Liver (tissue), 9 donors: ENCODE measurements around the gene CERT1. TPM values are rescaled to one million over a fixed set of nuclear protein-coding genes. Genes with fewer than 3 reads are reported as not detected.
"Not testable (repeated sequence)": the region's sequence is repeated elsewhere in the genome, so short reads cannot be mapped to it uniquely, and the experiment has no call there.

Experiments used
- DNase-seq: peaks from one replicate; pipeline ENCODE4 v3.0.0-alpha.2; 2017; ENCODE audit warnings: low spot score
- H3K27ac ChIP-seq, 2 donors: one replicate each; pipeline ENCODE4 v1.7.0; 2013; ENCODE audit warnings: inconsistent platforms in 2 of 2, low read length in 2 of 2, control low read depth in 1 of 2, low read depth in 1 of 2, mild to moderate bottlenecking in 1 of 2
- H3K27me3 ChIP-seq, 4 donors: one replicate each; pipeline versions ENCODE4 v1.6.1 to v1.7.0; 2013; ENCODE audit warnings: low read length in 3 of 4, inconsistent platforms in 1 of 4, mild to moderate bottlenecking in 1 of 4, moderate library complexity in 1 of 4; ENCODE audit not compliant: control insufficient read depth in 4 of 4, insufficient read depth in 4 of 4
- H3K36me3 ChIP-seq, 4 donors: one replicate each; pipeline versions ENCODE4 v1.6.1 to v1.7.0; 2013; ENCODE audit warnings: low read length in 3 of 4, mild to moderate bottlenecking in 3 of 4, low read depth in 1 of 4, moderate library complexity in 1 of 4; ENCODE audit not compliant: control insufficient read depth in 4 of 4, insufficient read depth in 3 of 4
- H3K4me1 ChIP-seq, 4 donors: one replicate each; pipeline versions ENCODE4 v1.6.1 to v1.7.0; 2013; ENCODE audit warnings: low read length in 3 of 4, mild to moderate bottlenecking in 3 of 4, moderate library complexity in 1 of 4; ENCODE audit not compliant: control insufficient read depth in 4 of 4, insufficient read depth in 4 of 4
- H3K4me3 ChIP-seq, 3 donors: one replicate each; pipeline versions ENCODE4 v1.6.1 to v1.7.0; 2013; ENCODE audit warnings: low read length in 3 of 3, control low read depth in 1 of 3, low read depth in 1 of 3, mild to moderate bottlenecking in 1 of 3
- H3K9ac ChIP-seq, 2 donors: one replicate each; pipeline ENCODE4 v1.7.0; 2013; ENCODE audit warnings: low read length in 2 of 2, mild to moderate bottlenecking in 2 of 2, moderate library complexity in 2 of 2, control low read depth in 1 of 2, low read depth in 1 of 2
- H3K9me3 ChIP-seq, 4 donors: one replicate each; pipeline versions ENCODE4 v1.6.1 to v1.7.0; 2013; ENCODE audit warnings: low read length in 3 of 4; ENCODE audit not compliant: control insufficient read depth in 4 of 4
- FOXA1 ChIP-seq: IDR thresholded peaks from 2 replicates; pipeline ENCODE4 v1.6.1; 2016; ENCODE audit warnings: antibody characterized with exemption
- FOXA2 ChIP-seq: IDR thresholded peaks from 2 replicates; pipeline ENCODE4 v1.6.1; 2016; ENCODE audit warnings: antibody characterized with exemption
- GABPA ChIP-seq, 2 donors: IDR thresholded peaks in 1 of 2; conservative IDR thresholded peaks in 1 of 2; 2 replicates each; pipeline ENCODE4 v1.6.1; 2016; ENCODE audit warnings: antibody characterized with exemption in 2 of 2, mild to moderate bottlenecking in 1 of 2, moderate library complexity in 1 of 2
- HNF4A ChIP-seq, 2 donors: conservative IDR thresholded peaks; 2 replicates each; pipeline ENCODE4 v1.6.1; 2016; ENCODE audit warnings: antibody characterized with exemption in 2 of 2, mild to moderate bottlenecking in 2 of 2
- NR2F2 ChIP-seq: IDR thresholded peaks from 2 replicates; pipeline ENCODE4 v1.6.1; 2016; ENCODE audit warnings: antibody characterized with exemption
- RAD21 ChIP-seq, 2 donors: IDR thresholded peaks; 2 replicates each; pipeline ENCODE4 v1.6.1; 2016; ENCODE audit warnings: antibody characterized with exemption in 2 of 2, mild to moderate bottlenecking in 2 of 2
- TAF1 ChIP-seq: conservative IDR thresholded peaks from 2 replicates; pipeline ENCODE4 v1.6.1; 2016; ENCODE audit warnings: antibody characterized with exemption, mild to moderate bottlenecking
- YY1 ChIP-seq: IDR thresholded peaks from 2 replicates; pipeline ENCODE4 v1.6.1; 2016; ENCODE audit warnings: antibody characterized with exemption, mild to moderate bottlenecking
- WGBS: extraction: QIAGEN DNeasy Blood & Tissue Kit; methylation state at CpG from one replicate; pipeline ENCODE4 v1.1.7; 2013; 5-methylcytosine and 5-hydroxymethylcytosine counted together
- polyA plus RNA-seq, 2 donors: library from polyadenylated mRNA; stranded (reverse) in 1 of 2; unstranded in 1 of 2; fragments of 200-250 nt in 1 of 2; fragments of >200 nt in 1 of 2; fragmentation: Nextera tagmentation in 1 of 2; extraction: Ambion mirVana in 1 of 2; gene quantifications; one replicate each; pipeline versions ENCODE4 v1.2.1 to v1.2.3, GENCODE V29; 2013 to 2015
- total RNA-seq, 2 donors: library from RNA; depleted of rRNA; stranded (reverse); fragments of >200 nt; gene quantifications; one replicate each; pipeline ENCODE4 v1.2.3, GENCODE V29; 2014
- TF ChIP-seq, protein P1 (sequence below): IDR thresholded peaks from 2 replicates; pipeline ENCODE4 v1.6.1; 2016; ENCODE audit warnings: antibody characterized with exemption, mild to moderate bottlenecking
- TF ChIP-seq, protein P2 (sequence below): fragments of 150-350 bp; IDR thresholded peaks from 2 replicates; pipeline ENCODE4 v1.5.1; 2017; ENCODE audit warnings: improper control_type of control experiment, low read depth, low read length; ENCODE audit not compliant: missing input control
- TF ChIP-seq, protein P3 (sequence below): IDR thresholded peaks from 2 replicates; pipeline ENCODE4 v1.6.1; 2016; ENCODE audit warnings: antibody characterized with exemption
- donor health status: healthy.
- donor health status: healthy.
- donor health status: healthy.
- donor health status: healthy.
- donor health status: healthy.

Gene CERT1
- total and polyA plus RNA-seq, 4 donors, result 11.4 to 25.1 (median 16.8) TPM

DNA sequence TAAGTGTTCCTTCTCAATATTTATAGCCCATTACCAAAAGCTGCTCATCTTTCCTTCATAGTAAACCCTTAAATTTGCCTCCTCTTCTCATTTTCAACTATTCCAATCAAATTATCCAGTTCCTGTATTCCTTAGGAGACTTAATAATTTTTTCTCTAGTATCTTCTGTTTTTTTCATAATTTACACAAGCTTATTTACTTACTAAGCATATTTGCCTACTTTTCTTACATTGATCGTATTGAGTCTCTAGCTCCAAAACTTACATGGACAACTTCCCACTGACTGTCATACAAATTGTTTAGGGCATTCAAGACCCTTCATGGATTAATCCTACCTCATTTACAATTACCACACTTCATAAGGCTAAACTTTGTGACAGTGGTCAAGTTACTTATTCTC is 3.6 kb downstream of the CERT1 start:
- Histone ChIP-seq H3K9me3 (no peaks in the 10 kb centered on the region), H3K4me3 (no peak overlapping the region), H3K27me3 (no peaks in the 10 kb centered on the region), H3K9ac (no peak overlapping the region), H3K27ac (no peak overlapping the region), H3K36me3 (peaks cover 0 to 4% (median 1%) of the 10 kb centered on the region in 4 donors), H3K4me1 (peaks cover 2 to 26% (median 13%) of the 10 kb centered on the region in 4 donors)
- 82% methylated on average over 1 of the region's 1 CpG for WGBS
- DNase-seq, result no peak
- TF ChIP-seq, protein P1, sequence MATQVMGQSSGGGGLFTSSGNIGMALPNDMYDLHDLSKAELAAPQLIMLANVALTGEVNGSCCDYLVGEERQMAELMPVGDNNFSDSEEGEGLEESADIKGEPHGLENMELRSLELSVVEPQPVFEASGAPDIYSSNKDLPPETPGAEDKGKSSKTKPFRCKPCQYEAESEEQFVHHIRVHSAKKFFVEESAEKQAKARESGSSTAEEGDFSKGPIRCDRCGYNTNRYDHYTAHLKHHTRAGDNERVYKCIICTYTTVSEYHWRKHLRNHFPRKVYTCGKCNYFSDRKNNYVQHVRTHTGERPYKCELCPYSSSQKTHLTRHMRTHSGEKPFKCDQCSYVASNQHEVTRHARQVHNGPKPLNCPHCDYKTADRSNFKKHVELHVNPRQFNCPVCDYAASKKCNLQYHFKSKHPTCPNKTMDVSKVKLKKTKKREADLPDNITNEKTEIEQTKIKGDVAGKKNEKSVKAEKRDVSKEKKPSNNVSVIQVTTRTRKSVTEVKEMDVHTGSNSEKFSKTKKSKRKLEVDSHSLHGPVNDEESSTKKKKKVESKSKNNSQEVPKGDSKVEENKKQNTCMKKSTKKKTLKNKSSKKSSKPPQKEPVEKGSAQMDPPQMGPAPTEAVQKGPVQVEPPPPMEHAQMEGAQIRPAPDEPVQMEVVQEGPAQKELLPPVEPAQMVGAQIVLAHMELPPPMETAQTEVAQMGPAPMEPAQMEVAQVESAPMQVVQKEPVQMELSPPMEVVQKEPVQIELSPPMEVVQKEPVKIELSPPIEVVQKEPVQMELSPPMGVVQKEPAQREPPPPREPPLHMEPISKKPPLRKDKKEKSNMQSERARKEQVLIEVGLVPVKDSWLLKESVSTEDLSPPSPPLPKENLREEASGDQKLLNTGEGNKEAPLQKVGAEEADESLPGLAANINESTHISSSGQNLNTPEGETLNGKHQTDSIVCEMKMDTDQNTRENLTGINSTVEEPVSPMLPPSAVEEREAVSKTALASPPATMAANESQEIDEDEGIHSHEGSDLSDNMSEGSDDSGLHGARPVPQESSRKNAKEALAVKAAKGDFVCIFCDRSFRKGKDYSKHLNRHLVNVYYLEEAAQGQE, result no peak
- no peak for TF ChIP-seq HNF4A (conservative IDR thresholded peaks at IDR 0.05)
- TF ChIP-seq YY1, result no peak
- TF ChIP-seq, protein P2, sequence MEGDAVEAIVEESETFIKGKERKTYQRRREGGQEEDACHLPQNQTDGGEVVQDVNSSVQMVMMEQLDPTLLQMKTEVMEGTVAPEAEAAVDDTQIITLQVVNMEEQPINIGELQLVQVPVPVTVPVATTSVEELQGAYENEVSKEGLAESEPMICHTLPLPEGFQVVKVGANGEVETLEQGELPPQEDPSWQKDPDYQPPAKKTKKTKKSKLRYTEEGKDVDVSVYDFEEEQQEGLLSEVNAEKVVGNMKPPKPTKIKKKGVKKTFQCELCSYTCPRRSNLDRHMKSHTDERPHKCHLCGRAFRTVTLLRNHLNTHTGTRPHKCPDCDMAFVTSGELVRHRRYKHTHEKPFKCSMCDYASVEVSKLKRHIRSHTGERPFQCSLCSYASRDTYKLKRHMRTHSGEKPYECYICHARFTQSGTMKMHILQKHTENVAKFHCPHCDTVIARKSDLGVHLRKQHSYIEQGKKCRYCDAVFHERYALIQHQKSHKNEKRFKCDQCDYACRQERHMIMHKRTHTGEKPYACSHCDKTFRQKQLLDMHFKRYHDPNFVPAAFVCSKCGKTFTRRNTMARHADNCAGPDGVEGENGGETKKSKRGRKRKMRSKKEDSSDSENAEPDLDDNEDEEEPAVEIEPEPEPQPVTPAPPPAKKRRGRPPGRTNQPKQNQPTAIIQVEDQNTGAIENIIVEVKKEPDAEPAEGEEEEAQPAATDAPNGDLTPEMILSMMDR, result no peak
- TF ChIP-seq FOXA1, result no peak
- TF ChIP-seq FOXA2, result no peak

DNA sequence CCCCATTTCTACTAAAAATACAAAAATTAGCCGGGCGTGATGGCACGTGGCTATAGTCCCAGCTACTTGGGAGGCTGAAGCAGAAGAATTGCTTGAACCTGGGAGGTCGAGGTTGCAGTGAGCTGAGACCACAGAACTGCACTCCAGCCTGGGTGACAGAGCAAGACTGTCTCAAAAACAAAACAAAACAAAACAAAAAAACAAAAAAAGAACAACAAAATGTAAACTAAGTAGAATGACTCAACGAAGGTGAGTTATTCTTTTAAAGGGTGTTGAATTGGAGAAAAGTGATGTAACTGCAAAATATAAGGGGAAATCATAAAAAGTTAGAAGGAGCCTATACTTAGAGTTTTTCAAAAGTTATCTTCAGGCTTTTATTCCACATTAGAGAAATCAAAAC is 6.3 kb downstream of the CERT1 start:
- H3K27ac ChIP-seq, H3K9me3 ChIP-seq, H3K27me3 ChIP-seq, H3K36me3 ChIP-seq, DNase-seq, H3K9ac ChIP-seq, H3K4me3 ChIP-seq: not testable (repeated sequence)
- 93% methylated on average over 5 of the region's 5 CpGs for WGBS
- H3K4me1 ChIP-seq, result peaks cover 0 to 17% (median 7%) of the 10 kb centered on the region in 4 donors

DNA sequence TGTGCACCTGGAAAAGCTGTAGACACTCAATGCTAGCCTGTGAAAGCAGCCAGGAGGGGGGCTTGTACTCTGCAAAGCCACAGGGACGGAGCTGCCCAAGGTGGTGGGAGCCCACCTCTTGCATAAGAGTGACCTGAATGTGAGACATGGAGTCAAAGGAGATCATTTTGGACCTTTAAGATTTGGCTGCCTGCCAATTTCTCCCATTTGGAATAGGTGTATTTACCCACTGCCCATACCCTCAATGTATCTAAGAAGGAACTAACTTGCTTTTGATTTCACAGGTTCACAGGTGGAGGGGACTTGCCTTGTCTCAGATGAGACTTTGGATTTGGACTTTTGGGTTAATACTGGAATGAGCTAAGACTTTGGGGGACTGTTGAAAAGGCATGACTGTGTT is 12.6 kb downstream of the CERT1 start:
- H3K36me3 ChIP-seq, H3K4me1 ChIP-seq, H3K27ac ChIP-seq, H3K9me3 ChIP-seq, H3K4me3 ChIP-seq, DNase-seq, H3K27me3 ChIP-seq, H3K9ac ChIP-seq: not testable (repeated sequence)
- 95% methylated on average over 1 of the region's 1 CpG for WGBS

DNA sequence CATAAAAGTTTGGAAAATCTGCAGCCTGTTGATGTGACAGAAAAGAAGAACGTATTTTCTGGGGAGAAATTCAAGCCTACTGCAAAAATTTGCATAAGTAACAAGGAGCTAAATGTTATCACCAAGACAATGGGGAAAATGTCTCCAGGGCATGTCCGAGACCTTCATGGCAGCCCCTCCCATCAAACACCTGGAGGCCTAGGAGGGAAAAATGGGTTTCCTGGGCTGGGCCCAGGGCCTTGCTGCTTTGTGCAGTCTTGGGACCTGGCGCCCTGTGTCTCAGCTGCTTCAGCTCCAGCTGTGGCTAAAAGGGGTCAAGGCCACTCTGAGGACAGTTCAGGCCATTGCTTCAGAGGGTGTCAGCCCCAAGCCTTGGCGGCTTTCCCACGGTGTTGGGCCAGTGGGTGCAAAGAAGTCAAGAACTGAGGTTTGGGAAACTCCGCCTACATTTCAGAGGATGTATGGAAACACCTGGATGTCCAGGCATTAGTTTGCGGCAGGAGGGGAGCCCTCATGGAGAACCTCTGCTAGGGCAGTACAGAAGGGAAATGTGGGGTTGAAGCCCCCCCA is 13.1 kb downstream of the CERT1 start:
- Histone ChIP-seq H3K4me3 (no peak overlapping the region), H3K4me1 (no peaks in the 10 kb centered on the region), H3K27me3 (no peaks in the 10 kb centered on the region), H3K9me3 (no peaks in the 10 kb centered on the region), H3K36me3 (peaks cover 0 to 3% (median 0%) of the 10 kb centered on the region in 4 donors), H3K27ac (no peak overlapping the region), H3K9ac (no peak overlapping the region)
- no peak for DNase-seq
- WGBS, result 97% methylated on average over 7 of the region's 7 CpGs
- TF ChIP-seq TAF1, result no peak
- no peak for TF ChIP-seq RAD21 (IDR thresholded peaks at IDR 0.05)
- TF ChIP-seq GABPA (IDR thresholded peaks at IDR 0.05 in 1 of 2, conservative IDR thresholded peaks at IDR 0.05 in 1 of 2), result no peak
- TF ChIP-seq, protein P3, sequence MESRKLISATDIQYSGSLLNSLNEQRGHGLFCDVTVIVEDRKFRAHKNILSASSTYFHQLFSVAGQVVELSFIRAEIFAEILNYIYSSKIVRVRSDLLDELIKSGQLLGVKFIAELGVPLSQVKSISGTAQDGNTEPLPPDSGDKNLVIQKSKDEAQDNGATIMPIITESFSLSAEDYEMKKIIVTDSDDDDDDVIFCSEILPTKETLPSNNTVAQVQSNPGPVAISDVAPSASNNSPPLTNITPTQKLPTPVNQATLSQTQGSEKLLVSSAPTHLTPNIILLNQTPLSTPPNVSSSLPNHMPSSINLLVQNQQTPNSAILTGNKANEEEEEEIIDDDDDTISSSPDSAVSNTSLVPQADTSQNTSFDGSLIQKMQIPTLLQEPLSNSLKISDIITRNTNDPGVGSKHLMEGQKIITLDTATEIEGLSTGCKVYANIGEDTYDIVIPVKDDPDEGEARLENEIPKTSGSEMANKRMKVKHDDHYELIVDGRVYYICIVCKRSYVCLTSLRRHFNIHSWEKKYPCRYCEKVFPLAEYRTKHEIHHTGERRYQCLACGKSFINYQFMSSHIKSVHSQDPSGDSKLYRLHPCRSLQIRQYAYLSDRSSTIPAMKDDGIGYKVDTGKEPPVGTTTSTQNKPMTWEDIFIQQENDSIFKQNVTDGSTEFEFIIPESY, result no peak
- no peak for TF ChIP-seq NR2F2
- no peak for TF ChIP-seq YY1
- TF ChIP-seq, protein P2, result no peak
